Posterior vena cava (tissue), 2 donors: Measurements from ENCODE around the gene CCNL2. TPM values are rescaled to one million over a fixed set of nuclear protein-coding genes. Genes with fewer than 3 reads are reported as not detected.

ENCODE experiments used
- DNase-seq: peaks from one replicate; pipeline ENCODE4 v3.0.0-alpha.2; 2020; ENCODE audit warnings: low spot score
- intact Hi-C, 2 donors: fragments of 100-400 bp; cut with DNase I; formaldehyde crosslinking; loops; one replicate each; pipeline versions ENCODE4 v1.14.1 to v1.14.2; 2022 to 2023
- microRNA-seq, 2 donors: library from miRNA; unstranded; fragments of <30 nt; microRNA quantifications; one replicate each; pipeline ENCODE4 v1.2.0, GENCODE V29; 2020 to 2021; ENCODE audit warnings: borderline microRNAs expressed in 2 of 2
- total RNA-seq, 2 donors: library from RNA; stranded (reverse); fragmentation: NEBNext Ultra II Directional; extraction: Animal tissue kit (Norgen Biotek cat#: 25700); gene quantifications; one replicate each; pipeline ENCODE4 v1.2.1, GENCODE V29; 2021
- donor health status: DM: yes; HTN: yes; CAD: no.
- donor health status: DM: yes; HTN: yes; CAD: no.

Gene CCNL2
- total RNA-seq, 2 donors from 2014 or later, result 102 to 109 TPM

DNA sequence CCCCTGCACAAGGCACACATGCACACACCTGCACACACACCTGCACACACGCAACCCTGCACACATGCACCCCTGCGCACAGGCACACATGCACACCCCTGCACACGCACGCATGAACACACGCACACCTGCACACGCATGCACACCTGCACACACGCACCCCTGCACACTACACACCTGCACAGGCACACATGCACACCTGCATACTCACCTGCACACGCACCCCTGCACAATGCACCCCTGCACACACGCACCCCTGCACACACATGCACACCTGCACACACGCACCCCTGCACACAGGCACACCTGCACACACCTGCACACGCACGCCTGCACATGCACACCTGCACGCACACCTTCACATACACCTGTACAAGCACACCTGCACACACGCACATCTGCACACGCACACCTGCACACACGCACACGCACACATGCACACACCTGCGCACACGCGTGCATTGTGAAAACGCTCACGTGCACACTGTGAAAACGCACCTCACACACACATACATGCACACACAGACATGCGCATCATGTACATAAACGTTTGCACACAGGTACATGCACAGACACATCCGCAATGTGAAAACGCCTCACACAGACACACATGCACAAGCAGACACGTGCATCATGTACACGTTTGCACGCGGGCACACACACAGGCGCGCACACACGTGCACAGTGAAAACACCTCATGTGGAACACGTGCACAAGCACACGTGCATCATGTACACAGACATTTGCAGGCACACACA lies 58.2 kb downstream of the CCNL2 start:
- intact Hi-C loops, result no loop called here
- DNase-seq, result no peak

DNA sequence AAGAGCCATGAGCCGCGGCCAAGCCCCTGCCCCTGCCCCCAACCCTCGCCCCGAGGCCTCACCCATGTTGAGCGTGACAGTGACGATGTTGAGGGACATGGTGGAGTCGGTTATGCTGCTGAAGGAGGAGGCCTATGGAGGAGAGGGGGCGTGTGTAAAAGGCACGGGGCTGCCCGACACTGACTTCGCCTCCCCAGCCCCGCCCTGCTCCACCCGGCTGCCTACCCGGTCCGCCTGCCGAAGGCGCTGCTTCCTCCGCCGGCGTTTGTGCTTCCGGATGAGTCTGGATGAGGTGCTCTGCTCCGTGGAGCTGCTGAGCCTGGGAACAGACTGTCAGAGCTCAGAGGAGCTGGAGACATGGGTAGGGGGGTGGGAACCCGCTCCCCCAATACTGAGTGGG lies 59.0 kb downstream of the CCNL2 start:
- intact Hi-C loops, result no loop called here
- no peak for DNase-seq

DNA sequence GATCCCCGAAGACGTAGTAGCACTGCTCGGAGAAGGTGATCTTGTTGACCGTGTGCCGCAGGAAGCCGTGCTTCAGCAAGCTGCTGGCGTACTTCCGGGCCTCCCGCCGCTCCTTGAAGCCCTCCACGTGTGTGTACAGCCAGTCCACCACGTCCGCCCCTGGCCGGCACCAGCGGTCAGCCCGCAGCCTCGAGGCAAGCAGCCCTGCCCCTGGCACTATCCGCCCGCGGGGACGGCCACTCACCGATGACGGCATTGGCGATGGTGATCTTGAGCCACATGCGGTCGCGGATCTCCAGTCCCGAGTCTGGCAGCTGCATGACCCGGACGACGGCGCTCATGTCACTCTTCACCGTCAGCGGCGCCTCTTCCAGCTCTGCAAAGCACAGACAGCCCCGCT lies 60.9 kb downstream of the CCNL2 start:
- DNase-seq, result no peak
- intact Hi-C loops, result no loop called here

DNA sequence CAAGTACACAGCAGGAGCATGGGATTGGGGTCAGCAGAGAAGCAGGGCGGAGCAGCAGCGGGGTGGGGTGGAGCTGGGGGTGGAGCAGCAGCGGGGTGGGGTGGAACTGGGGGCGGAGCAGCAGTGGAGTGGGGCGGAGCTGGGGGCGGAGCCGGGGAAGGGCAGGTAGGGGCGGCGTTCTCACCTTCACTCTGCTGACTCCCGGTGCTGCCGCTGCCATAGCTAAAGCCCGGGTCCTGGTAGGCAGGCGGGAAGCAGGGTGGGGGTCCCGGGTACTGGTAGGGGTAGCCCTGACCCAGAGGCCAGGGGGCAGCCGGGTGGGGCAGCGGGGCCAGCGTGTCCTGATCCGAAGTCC lies 61.4 kb downstream of the CCNL2 start:
- DNase-seq, result no peak
- intact Hi-C loops, result no loop called here

DNA sequence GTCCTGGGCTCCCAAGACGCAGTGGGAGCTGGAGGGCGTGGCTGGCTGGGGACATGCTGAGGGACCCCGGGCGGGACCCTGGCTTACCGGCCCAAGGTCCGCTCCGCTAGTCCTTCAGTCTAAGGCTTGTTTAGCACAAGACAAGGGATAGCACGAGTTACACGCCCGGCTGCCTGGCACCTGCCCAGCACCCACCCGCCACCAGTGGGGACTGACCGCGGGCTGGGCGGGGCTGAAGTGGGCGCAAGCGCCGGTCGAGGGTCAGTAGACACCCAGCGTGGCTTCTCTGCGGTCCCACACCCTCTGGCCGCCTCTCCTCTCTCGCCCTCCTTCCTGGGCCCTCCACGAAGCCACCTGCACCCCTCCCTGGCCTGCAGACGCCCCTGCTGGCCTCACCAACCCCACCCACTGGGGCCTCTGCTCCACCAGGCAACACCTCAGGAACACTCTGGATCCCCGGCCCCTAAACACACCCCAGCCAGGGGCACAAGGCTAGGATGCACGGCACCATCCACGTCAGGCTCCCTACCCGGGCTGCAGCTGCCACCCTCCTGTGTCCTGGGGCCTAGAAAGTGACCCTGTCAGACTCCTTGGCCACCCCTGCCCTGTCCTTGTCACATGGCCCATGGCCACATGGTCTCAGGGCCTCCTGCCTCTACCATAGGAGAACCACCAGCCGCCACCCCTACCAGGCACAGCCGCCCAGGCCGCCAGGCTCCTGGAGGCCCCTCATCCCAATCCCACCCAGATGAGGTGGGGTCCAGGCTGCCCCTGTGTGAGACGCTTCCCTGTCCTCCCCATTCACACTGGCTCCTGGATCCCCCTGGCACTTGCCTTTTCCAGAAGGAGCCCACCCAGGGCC lies 62.0 kb downstream of the CCNL2 start:
- intact Hi-C loops, result no loop called here
- DNase-seq, result no peak

DNA sequence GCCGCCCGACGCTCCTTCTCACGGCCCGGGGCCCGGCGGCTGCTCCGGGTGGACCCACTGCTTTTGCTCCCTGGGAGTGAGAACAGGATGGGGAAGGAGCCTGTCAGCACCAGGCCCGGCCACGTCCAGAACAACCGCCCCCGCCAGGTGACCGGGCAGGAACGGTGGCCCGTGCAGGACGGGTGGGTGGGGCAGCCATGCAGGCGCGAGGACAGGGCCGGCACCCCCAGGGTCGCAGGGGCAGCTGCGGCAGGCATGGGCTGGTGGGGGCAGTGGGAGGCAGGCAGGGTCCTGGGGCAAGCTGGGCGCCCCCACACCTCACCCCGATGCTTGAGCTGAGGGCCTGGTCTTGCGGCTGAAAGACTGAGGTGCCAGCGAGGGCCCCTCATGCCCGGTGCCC lies 62.7 kb downstream of the CCNL2 start:
- intact Hi-C loops, result no loop called here
- DNase-seq, result no peak

DNA sequence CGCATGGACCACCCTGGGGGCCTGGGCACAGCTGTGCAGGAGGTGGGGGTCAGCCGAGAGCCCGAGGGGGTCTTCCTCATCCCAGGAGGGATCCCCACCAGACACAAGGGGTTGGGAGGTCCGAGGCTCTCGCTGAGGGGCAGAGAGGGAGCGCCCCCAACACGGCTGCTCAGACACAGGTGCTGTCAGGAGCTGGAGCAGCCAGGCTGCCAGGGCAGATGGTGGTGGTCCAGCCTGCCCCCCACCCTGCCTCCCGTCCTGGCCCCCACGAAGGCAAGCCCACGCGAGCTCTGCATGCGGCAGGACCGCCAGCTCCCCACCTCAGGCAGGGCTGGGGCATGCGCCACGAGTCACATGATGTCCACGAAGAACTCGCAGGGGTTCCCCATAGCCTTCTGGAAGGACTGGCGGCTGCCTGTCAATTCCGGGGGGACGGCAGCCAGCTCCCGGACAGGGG lies 63.3 kb downstream of the CCNL2 start:
- intact Hi-C loops, result no loop called here
- no peak for DNase-seq

Small RNAs within 50 kb of the gene (microRNA-seq; reads per million reads assigned to microRNA genes)
- 0.26 to 0.32 reads per million in 2 donors for gene MIR6808

Other genes with a start within 250 kb of the CCNL2 start
- under 1 TPM in 1 of 2 donors, not detected in 1; 0.19 TPM for gene TTLL10, start 225.5 kb downstream of the CCNL2 start, total RNA-seq
- gene TNFRSF18, start 192.7 kb downstream of the CCNL2 start, total RNA-seq, result under 1 TPM; 0.33 to 0.93 TPM
- 1 to 10 TPM; 2.0 to 2.8 TPM for gene TNFRSF4, start 185.2 kb downstream of the CCNL2 start, total RNA-seq
- 100 to 1,000 TPM; 121 to 151 TPM for gene SDF4, start 167.3 kb downstream of the CCNL2 start, total RNA-seq
- gene B3GALT6, start 167.1 kb downstream of the CCNL2 start, total RNA-seq, result 10 to 100 TPM in 1 of 2 donors, 1 to 10 TPM in 1; 9.9 to 10.3 TPM
- gene C1QTNF12, start 152.6 kb downstream of the CCNL2 start, total RNA-seq, result 1 to 10 TPM; 1.9 to 4.1 TPM
- 10 to 100 TPM; 29.0 to 32.0 TPM for gene UBE2J2, start 125.5 kb downstream of the CCNL2 start, total RNA-seq
- gene SCNN1D, start 118.9 kb downstream of the CCNL2 start, total RNA-seq, result 1 to 10 TPM; 1.8 to 6.1 TPM
- gene ACAP3, start 91.4 kb downstream of the CCNL2 start, total RNA-seq, result 10 to 100 TPM; 40.9 to 50.9 TPM
- gene PUSL1, start 90.7 kb downstream of the CCNL2 start, total RNA-seq, result 10 to 100 TPM in 1 of 2 donors, 1 to 10 TPM in 1; 8.3 to 10.5 TPM
- 10 to 100 TPM; 61.8 to 65.6 TPM for gene INTS11, start 74.7 kb downstream of the CCNL2 start, total RNA-seq
- gene CPTP, start 74.5 kb downstream of the CCNL2 start, total RNA-seq, result 10 to 100 TPM; 11.6 to 14.1 TPM
- under 1 TPM in 1 of 2 donors, not detected in 1; 0.09 TPM for gene TAS1R3, start 68.1 kb downstream of the CCNL2 start, total RNA-seq
- 10 to 100 TPM; 45.9 to 61.9 TPM for gene DVL1, start 49.9 kb downstream of the CCNL2 start, total RNA-seq
- 100 to 1,000 TPM; 104 to 174 TPM for gene MXRA8, start 40.8 kb downstream of the CCNL2 start, total RNA-seq
- gene AURKAIP1, start 24.1 kb downstream of the CCNL2 start, total RNA-seq, result 10 to 100 TPM; 70.9 to 78.8 TPM
- 10 to 100 TPM; 69.7 to 75.0 TPM for gene MRPL20, start 8.0 kb upstream of the CCNL2 start, total RNA-seq
- gene ANKRD65, start 21.9 kb upstream of the CCNL2 start, total RNA-seq, result 1 to 10 TPM; 2.4 to 7.4 TPM
- gene VWA1, start 36.4 kb upstream of the CCNL2 start, total RNA-seq, result 10 to 100 TPM; 59.8 to 67.7 TPM
- gene ATAD3C, start 50.4 kb upstream of the CCNL2 start, total RNA-seq, result under 1 TPM; 0.14 to 0.83 TPM
- gene ATAD3B, start 72.4 kb upstream of the CCNL2 start, total RNA-seq, result 10 to 100 TPM in 1 of 2 donors, 1 to 10 TPM in 1; 8.5 to 13.1 TPM
- 10 to 100 TPM; 12.2 to 14.2 TPM for gene ATAD3A, start 112.8 kb upstream of the CCNL2 start, total RNA-seq
- gene TMEM240, start 141.3 kb upstream of the CCNL2 start, total RNA-seq, result 1 to 10 TPM; 3.9 to 7.8 TPM
- gene SSU72, start 175.5 kb upstream of the CCNL2 start, total RNA-seq, result 10 to 100 TPM; 60.7 to 66.0 TPM
- 1 to 10 TPM; 1.2 to 3.6 TPM for gene FNDC10, start 200.8 kb upstream of the CCNL2 start, total RNA-seq
- 10 to 100 TPM; 29.4 to 35.9 TPM for gene MIB2, start 216.2 kb upstream of the CCNL2 start, total RNA-seq
- 10 to 100 TPM; 36.1 to 78.5 TPM for gene MMP23B, start 232.8 kb upstream of the CCNL2 start, total RNA-seq